ENCODE measurements around the gene TMEM81.

- TF ChIP-seq, protein P1, sequence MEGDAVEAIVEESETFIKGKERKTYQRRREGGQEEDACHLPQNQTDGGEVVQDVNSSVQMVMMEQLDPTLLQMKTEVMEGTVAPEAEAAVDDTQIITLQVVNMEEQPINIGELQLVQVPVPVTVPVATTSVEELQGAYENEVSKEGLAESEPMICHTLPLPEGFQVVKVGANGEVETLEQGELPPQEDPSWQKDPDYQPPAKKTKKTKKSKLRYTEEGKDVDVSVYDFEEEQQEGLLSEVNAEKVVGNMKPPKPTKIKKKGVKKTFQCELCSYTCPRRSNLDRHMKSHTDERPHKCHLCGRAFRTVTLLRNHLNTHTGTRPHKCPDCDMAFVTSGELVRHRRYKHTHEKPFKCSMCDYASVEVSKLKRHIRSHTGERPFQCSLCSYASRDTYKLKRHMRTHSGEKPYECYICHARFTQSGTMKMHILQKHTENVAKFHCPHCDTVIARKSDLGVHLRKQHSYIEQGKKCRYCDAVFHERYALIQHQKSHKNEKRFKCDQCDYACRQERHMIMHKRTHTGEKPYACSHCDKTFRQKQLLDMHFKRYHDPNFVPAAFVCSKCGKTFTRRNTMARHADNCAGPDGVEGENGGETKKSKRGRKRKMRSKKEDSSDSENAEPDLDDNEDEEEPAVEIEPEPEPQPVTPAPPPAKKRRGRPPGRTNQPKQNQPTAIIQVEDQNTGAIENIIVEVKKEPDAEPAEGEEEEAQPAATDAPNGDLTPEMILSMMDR (IDR thresholded peaks at IDR 0.05 in 8 of 11, conservative IDR thresholded peaks at IDR 0.05 in 3 of 11): no peak
- no peak for TF ChIP-seq POLR2AphosphoS5 (IDR thresholded peaks at IDR 0.05)
These were observed 39.5 kb downstream of the TMEM81 start for GRCh38 chr1:205044741-205045140.

Data from spleen (tissue), 7 donors.